OCI-LY1 (cell line): ENCODE measurements around the gene GPSM1.

Source experiments
- EZH2 ChIP-seq: fragments of 200-600 bp; sonication (generic), shearing (Covaris generic); IDR thresholded peaks from 2 replicates; pipeline ENCODE4 v1.8.0; 2017; ENCODE audit warnings: borderline replicate concordance, mixed run types, mild to moderate bottlenecking, antibody characterized with exemption, low read length, moderate library complexity, mixed read lengths
- TF ChIP-seq, protein P1 (sequence below): fragments of 200-600 bp; sonication (generic), shearing (Covaris generic); IDR thresholded peaks from 2 replicates; pipeline ENCODE4 v1.5.1; 2017; ENCODE audit warnings: mild to moderate bottlenecking, antibody characterized with exemption, low read length, moderate library complexity, mixed read lengths

DNA sequence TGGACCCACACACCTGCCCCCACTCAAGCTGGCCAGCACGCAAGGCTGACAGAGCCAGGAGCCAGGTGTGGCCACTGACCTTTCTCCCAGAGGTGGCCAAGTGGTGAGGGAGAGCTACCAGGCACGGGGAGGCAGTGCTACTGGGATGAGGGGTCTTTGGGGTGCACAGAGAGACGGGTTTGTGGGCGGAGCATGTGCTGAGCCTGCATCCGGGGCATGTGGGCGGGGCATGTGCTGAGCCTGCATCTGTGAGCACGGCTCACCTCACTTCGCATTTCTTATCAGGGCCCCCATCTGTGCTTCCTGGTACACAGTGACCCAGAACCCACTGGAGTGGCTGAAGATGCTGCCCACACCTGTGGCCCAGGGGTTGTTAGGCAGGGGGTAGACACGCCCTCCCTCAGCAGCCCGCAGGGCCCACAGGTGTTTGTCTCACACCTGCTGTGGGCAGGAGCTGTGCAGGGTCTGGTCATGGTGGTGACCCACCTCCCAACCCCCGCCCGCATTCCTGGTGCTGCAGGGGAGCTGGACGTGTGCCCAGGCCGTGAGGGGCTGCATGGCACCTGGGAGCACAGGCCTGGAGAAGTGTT, 45.0 kb upstream of the GPSM1 start:
- TF ChIP-seq EZH2 = no peak
- TF ChIP-seq, protein P1, sequence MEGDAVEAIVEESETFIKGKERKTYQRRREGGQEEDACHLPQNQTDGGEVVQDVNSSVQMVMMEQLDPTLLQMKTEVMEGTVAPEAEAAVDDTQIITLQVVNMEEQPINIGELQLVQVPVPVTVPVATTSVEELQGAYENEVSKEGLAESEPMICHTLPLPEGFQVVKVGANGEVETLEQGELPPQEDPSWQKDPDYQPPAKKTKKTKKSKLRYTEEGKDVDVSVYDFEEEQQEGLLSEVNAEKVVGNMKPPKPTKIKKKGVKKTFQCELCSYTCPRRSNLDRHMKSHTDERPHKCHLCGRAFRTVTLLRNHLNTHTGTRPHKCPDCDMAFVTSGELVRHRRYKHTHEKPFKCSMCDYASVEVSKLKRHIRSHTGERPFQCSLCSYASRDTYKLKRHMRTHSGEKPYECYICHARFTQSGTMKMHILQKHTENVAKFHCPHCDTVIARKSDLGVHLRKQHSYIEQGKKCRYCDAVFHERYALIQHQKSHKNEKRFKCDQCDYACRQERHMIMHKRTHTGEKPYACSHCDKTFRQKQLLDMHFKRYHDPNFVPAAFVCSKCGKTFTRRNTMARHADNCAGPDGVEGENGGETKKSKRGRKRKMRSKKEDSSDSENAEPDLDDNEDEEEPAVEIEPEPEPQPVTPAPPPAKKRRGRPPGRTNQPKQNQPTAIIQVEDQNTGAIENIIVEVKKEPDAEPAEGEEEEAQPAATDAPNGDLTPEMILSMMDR = no peak
